WTC11 (cell line): ENCODE results near the gene CLN6.

Experiments
- CTCF ChIP-seq: fragments of 200-600 bp; IDR thresholded peaks from 2 replicates; pipeline ENCODE4 v1.8.0; 2022; ENCODE audit warnings: antibody characterized with exemption
- MXD4 ChIP-seq: fragments of 250-450 bp; sonication (Bioruptor Pico); IDR thresholded peaks from 2 replicates; pipeline ENCODE4 v1.8.0; 2021; ENCODE audit warnings: mild to moderate bottlenecking, moderate library complexity, borderline replicate concordance
- NR1H2 ChIP-seq: sonication (generic); formaldehyde crosslinking; IDR thresholded peaks from 2 replicates; pipeline ENCODE4 v1.9.0; 2021; ENCODE audit warnings: mild to moderate bottlenecking, moderate library complexity, missing genetic modification reagents
- RELA ChIP-seq: sonication (generic); formaldehyde crosslinking; IDR thresholded peaks from 2 replicates; pipeline ENCODE4 v1.8.1; 2022; ENCODE audit warnings: missing genetic modification reagents, mild to moderate bottlenecking, borderline replicate concordance
- ZNF138 ChIP-seq: sonication (generic); formaldehyde crosslinking; conservative IDR thresholded peaks from 2 replicates; pipeline ENCODE4 v1.8.1; 2022; ENCODE audit warnings: mild to moderate bottlenecking, moderate library complexity, missing genetic modification reagents

DNA sequence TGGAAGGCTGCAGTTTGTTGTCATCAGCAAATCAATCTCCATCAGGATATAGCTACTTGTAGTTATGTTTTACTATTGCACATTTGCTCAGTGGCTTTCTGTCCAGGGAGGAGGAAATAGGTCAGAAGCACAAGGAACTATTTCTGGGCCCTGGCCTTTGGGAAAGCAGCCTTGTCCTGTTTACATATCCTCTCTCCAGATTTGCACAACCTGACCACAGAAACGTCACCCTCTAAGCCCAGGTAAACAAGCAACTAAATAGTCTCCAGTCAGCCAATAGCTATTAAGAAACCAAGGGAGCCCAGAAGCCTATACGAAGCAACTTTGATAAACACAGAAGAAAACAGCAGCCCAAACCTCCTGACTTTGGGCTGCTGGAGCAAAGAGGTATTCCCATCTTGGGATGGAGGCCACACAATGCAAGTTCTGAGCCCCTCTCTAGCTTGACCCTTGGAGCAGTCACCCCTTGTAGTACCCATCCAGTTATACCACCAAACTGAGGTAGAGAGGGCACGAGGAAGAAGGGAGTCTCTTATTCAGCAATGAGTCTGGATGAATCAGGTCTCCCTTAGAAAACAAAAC, 45.7 kb upstream of the CLN6 start:
- TF ChIP-seq CTCF: no peak
- TF ChIP-seq NR1H2 (CRISPR knock-in tag): no peak
- TF ChIP-seq ZNF138: no peak
- no peak for TF ChIP-seq RELA (CRISPR knock-in tag)
- no peak for TF ChIP-seq MXD4
